Activated CD8-positive, alpha-beta memory T cell treated with anti-CD3 and anti-CD28 coated beads, Interleukin-2, amount 10 ng/mL, durations not matched to agents 7 days and 5 days (primary cell): ENCODE measurements around the gene CD2AP. TPM values are rescaled to one million over a fixed set of nuclear protein-coding genes. Genes with fewer than 3 reads are reported as not detected.
"Not testable (repeated sequence)": the region's sequence is repeated elsewhere in the genome, so short reads cannot be mapped to it uniquely, and the experiment has no call there.

Experiments
- ATAC-seq: fragments of 150-1000 bp; cut with Tn5 transposase; one replicate; pipeline ENCODE4 v1.10.0; 2021; ENCODE audit warnings: moderate library complexity
- CTCF ChIA-PET: fragments of 350-600 bp; sonication (Branson Sonifier 250); formaldehyde crosslinking; loops from one replicate; lab custom pipeline; 2021; ENCODE audit warnings: antibody characterized with exemption; lab: Charles Lee
- DNase-seq: peaks from one replicate; pipeline ENCODE4 v3.0.0-alpha.2; 2020
- H3K27ac Mint-ChIP-seq: one replicate; pipeline ENCODE4 v1.8.0; 2021; ENCODE audit warnings: mild to moderate bottlenecking, mixed read lengths
- H3K27me3 Mint-ChIP-seq: one replicate; pipeline ENCODE4 v1.8.0; 2021; ENCODE audit warnings: mixed read lengths
- H3K36me3 Mint-ChIP-seq: one replicate; pipeline ENCODE4 v1.8.0; 2021; ENCODE audit warnings: mild to moderate bottlenecking, mixed read lengths
- H3K4me1 Mint-ChIP-seq: one replicate; pipeline ENCODE4 v1.8.0; 2021; ENCODE audit warnings: mixed read lengths
- H3K4me3 Mint-ChIP-seq: one replicate; pipeline ENCODE4 v1.8.0; 2021; ENCODE audit warnings: mild to moderate bottlenecking, moderate library complexity, mixed read lengths
- H3K9me3 Mint-ChIP-seq: one replicate; pipeline ENCODE4 v1.8.0; 2022; ENCODE audit warnings: low read depth, mixed read lengths
- total RNA-seq, 2 experiments: library from RNA; stranded (reverse); gene quantifications; one replicate each; pipeline ENCODE4 v1.2.3, GENCODE V29; 2021

The CD2AP gene
- total RNA-seq, 2 experiments from 2014 or later, result 25.5 to 30.9 TPM

DNA sequence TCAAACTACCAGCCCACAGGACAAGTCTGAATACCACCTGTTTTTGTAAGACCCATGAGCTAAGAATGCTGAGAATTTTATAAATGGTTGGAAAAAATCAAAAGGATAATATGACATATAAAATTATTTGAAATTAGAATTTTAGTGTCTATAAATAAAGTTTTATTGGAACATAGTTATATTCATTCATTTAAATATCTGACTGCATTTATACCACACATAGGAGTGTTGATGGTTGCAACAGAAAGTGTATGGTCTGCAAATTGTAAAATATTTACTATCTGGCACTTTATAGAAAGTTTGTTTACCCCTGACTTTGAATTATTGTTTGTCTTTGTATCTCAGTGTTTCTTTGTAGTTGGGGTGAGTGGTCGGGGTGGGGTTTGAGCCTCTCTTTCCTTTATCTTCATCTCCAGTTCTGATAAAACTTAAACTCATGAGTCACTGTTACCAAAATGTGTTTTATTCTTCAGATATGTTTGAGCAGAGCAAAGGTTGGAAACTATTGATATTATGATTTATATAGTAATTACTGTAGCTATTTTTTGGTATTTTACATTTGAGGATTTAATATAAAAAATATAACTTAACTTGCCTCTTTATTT lies 55.5 kb downstream of the CD2AP start:
- H3K4me3 Mint-ChIP-seq, result no peak overlapping the region
- no peak overlapping the region for H3K27ac Mint-ChIP-seq
- H3K9me3 Mint-ChIP-seq, result peaks cover 3% of the 10 kb centered on the region
- CTCF ChIA-PET, result no interaction called here
- no peak for ATAC-seq
- peaks cover 17% of the 10 kb centered on the region for H3K4me1 Mint-ChIP-seq
- no peak for DNase-seq
- H3K36me3 Mint-ChIP-seq, result peaks cover 31% of the 10 kb centered on the region
- no peaks in the 10 kb centered on the region for H3K27me3 Mint-ChIP-seq

DNA sequence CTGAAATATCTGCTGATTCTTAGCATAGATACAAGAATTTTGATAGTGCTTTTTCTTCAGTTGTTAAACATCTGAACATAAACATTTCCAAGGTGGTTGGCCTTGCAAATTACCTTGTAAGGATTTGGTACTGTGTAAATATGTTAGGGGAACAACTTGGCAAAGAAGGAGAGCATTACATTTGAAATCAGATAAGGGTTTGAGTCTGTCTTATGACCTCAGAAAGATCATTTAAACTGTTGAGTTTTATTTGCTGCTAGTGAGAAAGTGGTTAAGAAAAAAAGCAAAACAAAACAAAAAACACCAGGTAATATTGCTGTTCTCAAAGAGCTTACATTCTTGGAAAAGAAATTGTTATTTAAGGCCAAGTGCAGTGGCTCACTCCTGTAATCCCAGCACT lies 56.5 kb downstream of the CD2AP start:
- Mint-ChIP-seq H3K36me3 (peaks cover 29% of the 10 kb centered on the region), H3K27ac (no peak overlapping the region), H3K4me3 (no peak overlapping the region), H3K4me1 (peaks cover 17% of the 10 kb centered on the region), H3K9me3 (peaks cover 3% of the 10 kb centered on the region), H3K27me3 (no peaks in the 10 kb centered on the region)
- DNase-seq, result no peak
- CTCF ChIA-PET, result no interaction called here
- no peak for ATAC-seq

DNA sequence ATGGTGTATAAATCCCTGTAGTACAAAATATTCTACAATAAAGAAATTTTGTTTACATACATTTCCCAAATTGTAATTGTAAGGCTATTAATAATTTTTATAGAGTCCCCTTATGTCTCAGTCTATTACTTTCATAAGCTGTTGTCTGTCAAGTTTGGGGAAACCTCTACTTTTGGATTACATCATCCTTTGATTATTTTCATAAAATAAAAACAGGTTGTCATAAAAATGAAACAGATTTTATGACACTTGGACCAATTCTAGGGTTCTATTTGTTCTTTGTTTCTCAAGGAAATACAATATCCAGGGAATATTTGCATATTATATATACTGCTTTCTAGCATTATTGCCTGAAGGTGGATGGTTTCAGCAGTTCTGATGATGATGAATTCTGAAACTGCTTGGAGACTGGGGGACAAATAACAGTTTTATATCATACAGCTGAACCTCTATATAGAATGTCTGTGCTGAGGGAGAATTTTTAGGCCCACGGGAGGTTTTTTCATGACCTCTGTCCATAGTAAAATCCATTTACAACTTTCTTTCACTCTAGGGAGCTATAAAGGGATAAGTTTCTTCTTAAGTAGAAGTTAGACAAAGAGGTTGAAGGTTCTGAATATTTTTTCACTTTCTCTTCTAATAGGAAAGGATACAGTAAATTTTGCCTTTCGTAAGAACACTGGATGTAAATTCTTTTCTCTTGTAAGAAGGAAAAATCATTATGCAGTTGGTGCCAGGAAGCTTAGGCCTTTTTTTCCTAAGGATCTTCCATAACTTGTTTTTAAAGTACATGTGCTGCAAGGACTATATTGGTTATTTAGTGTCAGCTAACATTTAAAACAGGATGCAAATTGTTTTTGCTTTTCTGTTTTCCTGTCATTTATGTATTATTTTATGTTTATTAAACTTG lies 58.0 kb downstream of the CD2AP start:
- H3K9me3 Mint-ChIP-seq, result no peaks in the 10 kb centered on the region
- peaks cover 32% of the 10 kb centered on the region for H3K36me3 Mint-ChIP-seq
- ATAC-seq (no peak), DNase-seq (no peak)
- no peak overlapping the region for H3K4me3 Mint-ChIP-seq
- H3K27ac Mint-ChIP-seq, result no peak overlapping the region
- peaks cover 14% of the 10 kb centered on the region for H3K4me1 Mint-ChIP-seq
- CTCF ChIA-PET, result interaction anchor here (0.7 to 1.3 kb wide), 4 partner anchors 15 to 57 kb away, joined by 3 read pairs; no protein-coding TSS in a partner anchor
- H3K27me3 Mint-ChIP-seq, result no peaks in the 10 kb centered on the region

DNA sequence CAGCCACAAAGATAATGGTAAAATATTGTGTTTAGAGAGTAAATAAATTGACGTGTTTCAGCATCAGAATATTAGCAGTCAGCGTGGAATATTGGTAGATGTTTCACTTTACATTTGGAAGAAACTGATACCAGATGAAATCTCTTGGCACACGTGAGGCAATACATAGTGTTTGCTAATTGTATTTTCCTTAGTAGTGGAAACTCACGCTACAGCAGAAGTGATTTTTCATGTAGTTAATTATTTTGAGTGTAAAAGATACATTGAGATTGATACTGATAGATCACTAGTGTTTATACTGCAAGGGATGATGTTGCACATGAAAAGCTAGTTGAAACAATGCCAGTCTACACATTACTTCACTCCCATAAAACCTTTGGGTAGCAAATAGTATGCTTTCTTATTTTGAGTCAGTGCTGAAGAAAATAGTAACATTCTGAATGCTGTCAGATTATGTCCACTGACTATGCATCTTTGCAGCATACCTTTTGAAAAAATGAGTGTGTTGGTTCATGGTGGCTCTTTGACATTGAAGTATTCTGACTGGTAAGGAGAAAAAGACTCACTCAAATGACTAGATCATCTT lies 59.3 kb downstream of the CD2AP start:
- no peak overlapping the region for H3K4me3 Mint-ChIP-seq
- peaks cover 38% of the 10 kb centered on the region for H3K36me3 Mint-ChIP-seq
- H3K9me3 Mint-ChIP-seq, result no peaks in the 10 kb centered on the region
- peaks cover 14% of the 10 kb centered on the region for H3K4me1 Mint-ChIP-seq
- H3K27ac Mint-ChIP-seq, result no peak overlapping the region
- no peaks in the 10 kb centered on the region for H3K27me3 Mint-ChIP-seq
- ATAC-seq, result no peak
- no peak for DNase-seq
- CTCF ChIA-PET, result interaction anchor here (1.3 kb wide), 1 partner anchor 18 kb away, joined by 3 read pairs; no protein-coding TSS in a partner anchor

DNA sequence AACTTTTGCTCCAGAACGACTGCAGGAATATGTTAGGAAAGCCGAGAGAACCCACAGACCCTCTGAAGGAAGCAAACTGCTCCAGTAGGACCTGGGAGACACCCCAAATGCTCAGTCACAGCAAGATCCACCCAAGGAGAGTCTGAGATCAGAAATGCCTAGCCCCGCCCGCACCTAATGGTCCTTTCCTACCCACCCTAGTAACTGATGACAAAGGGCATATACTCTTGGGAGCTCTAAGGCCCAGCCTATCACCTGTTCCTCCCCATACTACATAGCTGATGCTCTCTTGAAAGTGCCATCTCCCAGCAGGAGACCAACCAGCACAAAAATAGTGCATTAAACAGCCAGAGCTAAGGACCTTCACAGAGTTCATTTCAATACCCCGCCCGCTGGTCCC lies 67.6 kb downstream of the CD2AP start:
- Mint-ChIP-seq H3K36me3 (peaks cover 57% of the 10 kb centered on the region), H3K9me3 (no peaks in the 10 kb centered on the region)
- CTCF ChIA-PET, result no interaction called here

DNA sequence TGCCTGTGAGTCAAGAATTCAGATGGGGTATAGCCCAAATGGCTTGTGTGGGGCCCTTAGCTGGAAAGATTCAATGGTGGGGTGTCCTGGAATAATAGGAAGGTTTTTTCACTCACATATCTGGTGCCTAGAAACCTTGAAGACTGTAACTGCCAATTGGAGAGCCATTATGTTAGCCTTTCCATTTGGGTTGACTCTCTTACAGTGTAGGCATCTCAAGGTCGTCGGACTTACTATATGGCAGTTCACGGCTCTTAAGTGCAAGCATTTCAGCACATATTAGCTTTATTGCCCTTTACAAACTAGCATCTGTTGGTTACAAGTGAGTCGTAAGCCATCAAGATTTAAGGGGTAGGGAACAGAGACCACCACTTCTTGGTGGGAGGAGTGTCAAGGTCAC lies 74.1 kb downstream of the CD2AP start:
- Mint-ChIP-seq H3K9me3 (peaks cover 4% of the 10 kb centered on the region), H3K27ac (no peak overlapping the region), H3K27me3 (no peaks in the 10 kb centered on the region), H3K4me1 (no peaks in the 10 kb centered on the region), H3K4me3 (no peak overlapping the region), H3K36me3 (peaks cover 38% of the 10 kb centered on the region)
- CTCF ChIA-PET, result no interaction called here
- ATAC-seq (no peak), DNase-seq (no peak)

More for the DNA sequence above, 67.6 kb downstream of the CD2AP start:
- H3K4me3 Mint-ChIP-seq, result no peak overlapping the region
- ATAC-seq (no peak), DNase-seq (no peak)
- H3K4me1 Mint-ChIP-seq, result no peaks in the 10 kb centered on the region
- no peaks in the 10 kb centered on the region for H3K27me3 Mint-ChIP-seq
- no peak overlapping the region for H3K27ac Mint-ChIP-seq

DNA sequence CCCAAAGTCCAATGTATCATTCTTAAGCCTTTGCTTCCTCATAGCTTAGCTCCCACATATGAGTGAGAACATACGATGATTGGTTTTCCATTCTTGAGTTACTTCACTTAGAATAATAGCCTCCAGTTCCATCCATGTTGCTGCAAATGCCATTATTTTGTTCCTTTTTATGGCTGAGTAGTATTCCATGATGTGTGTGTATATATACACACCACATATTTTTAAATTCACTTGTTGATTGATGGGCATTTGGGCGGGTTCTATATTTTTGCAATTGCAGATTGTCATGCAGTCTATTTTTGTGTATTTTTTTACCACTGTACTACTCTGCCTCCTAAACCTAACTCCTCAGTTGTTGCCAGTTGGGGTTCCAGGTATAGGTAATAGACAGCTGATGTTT lies 74.7 kb downstream of the CD2AP start:
- Mint-ChIP-seq H3K27me3 (no peaks in the 10 kb centered on the region), H3K4me1 (no peaks in the 10 kb centered on the region), H3K36me3 (peaks cover 37% of the 10 kb centered on the region), H3K9me3 (peaks cover 4% of the 10 kb centered on the region), H3K27ac (no peak overlapping the region), H3K4me3 (no peak overlapping the region)
- CTCF ChIA-PET, result no interaction called here
- DNase-seq (no peak), ATAC-seq (no peak)

DNA sequence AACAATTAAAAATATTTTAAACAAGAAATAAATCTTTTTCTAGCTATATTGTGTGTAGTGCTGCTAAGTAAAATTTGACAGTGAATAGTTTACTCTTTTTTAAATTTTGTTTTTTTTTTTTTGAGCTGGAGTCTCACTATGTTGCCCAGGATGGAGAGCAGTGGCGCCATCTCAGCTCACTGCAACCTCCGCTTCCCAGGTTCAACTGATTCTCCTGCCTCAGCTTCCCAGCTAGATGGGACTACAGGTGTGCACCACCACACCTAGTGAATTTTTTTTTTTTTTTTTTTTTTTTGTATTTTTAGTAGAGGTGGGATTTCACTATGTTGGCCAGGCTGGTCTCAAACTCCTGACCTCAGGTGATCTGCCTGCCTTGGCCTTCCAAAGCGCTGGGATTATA lies 75.7 kb downstream of the CD2AP start:
- CTCF ChIA-PET, result interaction anchor here (0.7 kb wide), 1 partner anchor 96 kb away, joined by 3 read pairs; no protein-coding TSS in a partner anchor
- not testable (repeated sequence) for H3K4me1 Mint-ChIP-seq, H3K27me3 Mint-ChIP-seq, ATAC-seq, H3K9me3 Mint-ChIP-seq, DNase-seq, H3K4me3 Mint-ChIP-seq, H3K27ac Mint-ChIP-seq
- peaks cover 38% of the 10 kb centered on the region for H3K36me3 Mint-ChIP-seq

DNA sequence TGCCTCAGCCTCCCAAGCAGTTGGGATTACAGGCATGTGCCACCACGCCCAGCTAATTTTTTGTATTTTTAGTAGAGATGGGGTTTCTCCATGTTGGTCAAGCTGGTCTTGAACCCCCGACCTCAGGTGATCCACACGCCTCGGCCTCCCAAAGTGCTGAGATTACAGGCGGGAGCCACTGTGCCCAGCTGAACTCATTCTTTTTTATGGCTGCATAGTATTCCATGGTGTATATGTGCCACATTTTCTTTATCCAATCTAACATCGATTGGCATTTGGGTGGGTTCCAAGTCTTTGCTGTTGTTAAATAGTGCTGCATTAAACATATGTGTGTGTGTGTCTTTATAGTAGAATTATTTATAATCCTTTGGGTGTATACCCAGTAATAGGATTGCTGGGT lies 78.9 kb downstream of the CD2AP start:
- ATAC-seq, DNase-seq, H3K27ac Mint-ChIP-seq, H3K4me1 Mint-ChIP-seq, CTCF ChIA-PET, H3K4me3 Mint-ChIP-seq, H3K27me3 Mint-ChIP-seq, H3K9me3 Mint-ChIP-seq: not testable (repeated sequence)
- peaks cover 54% of the 10 kb centered on the region for H3K36me3 Mint-ChIP-seq

DNA sequence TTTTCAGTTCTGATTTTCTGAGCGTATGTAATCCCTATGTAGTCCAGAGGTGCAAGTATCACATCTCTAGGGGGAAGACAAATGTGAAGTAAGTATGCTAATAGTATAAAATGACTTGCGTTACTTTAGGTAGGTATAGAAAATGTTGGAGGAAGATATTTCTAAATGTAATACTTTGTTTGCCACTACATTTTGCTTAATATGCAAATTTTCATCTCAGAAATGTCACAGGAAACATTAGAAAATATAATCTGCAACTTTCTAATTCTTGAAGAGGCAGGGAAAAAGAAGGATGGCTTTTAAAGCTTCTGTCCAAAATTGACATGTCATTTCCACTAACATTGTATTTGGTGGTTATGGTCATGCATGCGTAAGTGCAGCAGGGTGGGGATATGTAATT lies 85.6 kb downstream of the CD2AP start:
- H3K4me3 Mint-ChIP-seq, result no peak overlapping the region

DNA sequence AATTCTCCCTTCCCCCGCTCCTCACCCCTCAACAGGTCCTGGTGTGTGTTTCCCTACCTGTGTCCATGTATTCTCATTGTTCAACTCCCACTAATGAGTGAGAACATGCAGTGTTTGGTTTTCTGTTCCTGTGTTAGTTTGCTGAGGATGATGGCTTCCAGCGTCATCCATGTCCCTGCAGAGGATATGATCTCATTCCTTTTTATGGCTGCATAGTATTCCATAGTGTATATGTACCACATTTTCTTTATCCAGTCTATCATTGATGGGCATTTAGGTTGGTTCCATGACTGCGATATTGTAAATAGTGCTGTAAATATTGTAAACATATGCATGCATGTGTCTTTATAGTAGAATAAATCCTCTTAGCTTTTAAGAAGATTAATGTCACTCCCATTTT lies 89.0 kb downstream of the CD2AP start:
- H3K27ac Mint-ChIP-seq, ATAC-seq, H3K27me3 Mint-ChIP-seq, H3K9me3 Mint-ChIP-seq, H3K4me3 Mint-ChIP-seq, H3K4me1 Mint-ChIP-seq, DNase-seq, CTCF ChIA-PET: not testable (repeated sequence)
- H3K36me3 Mint-ChIP-seq, result peaks cover 13% of the 10 kb centered on the region

More for the DNA sequence above, 85.6 kb downstream of the CD2AP start:
- CTCF ChIA-PET, result interaction anchor here (0.9 kb wide), 1 partner anchor 12 kb away, joined by 3 read pairs; no protein-coding TSS in a partner anchor
- Mint-ChIP-seq H3K36me3 (peaks cover 32% of the 10 kb centered on the region), H3K4me1 (no peaks in the 10 kb centered on the region), H3K27me3 (no peaks in the 10 kb centered on the region), H3K9me3 (peaks cover 2% of the 10 kb centered on the region), H3K27ac (no peak overlapping the region)
- no peak for ATAC-seq
- DNase-seq, result no peak

DNA sequence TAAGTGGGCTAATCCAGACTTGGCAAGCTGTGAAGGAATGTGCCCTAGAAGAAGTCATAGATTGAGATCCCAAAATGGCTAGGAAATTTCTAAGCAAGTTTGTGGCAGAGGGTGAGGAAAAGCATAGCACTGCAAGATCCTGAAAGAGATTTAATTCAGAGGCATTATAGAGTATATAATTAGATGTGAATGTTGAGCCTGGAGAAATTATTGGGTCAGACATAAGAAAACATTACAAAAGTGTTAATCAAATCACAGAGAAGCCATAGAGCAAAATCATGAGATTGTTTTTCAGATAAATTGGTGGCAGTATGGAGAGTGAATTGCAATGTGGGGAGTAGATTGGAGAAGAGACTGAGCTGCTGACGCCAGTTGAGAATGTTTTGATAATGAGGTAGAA lies 90.0 kb downstream of the CD2AP start:
- no peak for DNase-seq
- ATAC-seq, result no peak
- Mint-ChIP-seq H3K27me3 (no peaks in the 10 kb centered on the region), H3K9me3 (no peaks in the 10 kb centered on the region), H3K36me3 (peaks cover 11% of the 10 kb centered on the region), H3K27ac (no peak overlapping the region), H3K4me1 (peaks cover 5% of the 10 kb centered on the region), H3K4me3 (no peak overlapping the region)
- CTCF ChIA-PET, result no interaction called here

DNA sequence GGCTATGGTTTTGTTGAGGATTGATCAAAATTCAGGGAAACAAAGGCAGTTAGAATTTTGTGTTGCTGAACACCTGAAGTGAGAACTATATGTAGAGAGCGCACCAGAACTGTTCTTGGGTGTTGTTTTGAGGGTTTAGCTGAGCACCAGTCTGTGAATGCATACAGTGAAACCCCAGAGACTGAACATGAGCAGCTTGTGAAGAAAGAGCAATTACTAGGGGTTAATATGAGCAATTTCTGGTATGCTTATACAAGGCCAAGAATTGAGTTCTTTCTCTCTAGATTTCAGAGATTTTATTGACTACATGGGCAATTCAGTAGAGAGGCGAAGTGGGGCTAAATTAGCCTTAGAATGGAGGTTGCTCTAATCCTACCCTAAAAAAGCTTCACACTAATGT lies 93.9 kb downstream of the CD2AP start:
- Mint-ChIP-seq H3K4me1 (peaks cover 5% of the 10 kb centered on the region), H3K27ac (no peak overlapping the region), H3K4me3 (no peak overlapping the region), H3K36me3 (peaks cover 5% of the 10 kb centered on the region), H3K9me3 (no peaks in the 10 kb centered on the region), H3K27me3 (no peaks in the 10 kb centered on the region)
- CTCF ChIA-PET, result no interaction called here
- no peak for DNase-seq
- no peak for ATAC-seq
